Peyer's patch (tissue), 4 donors: ENCODE results near the gene ASPSCR1.

Experiments
- POLR2A ChIP-seq, 2 donors: fragments of 450-650 bp; IDR thresholded peaks; one replicate each; pipeline ENCODE4 v1.5.1; 2017; ENCODE audit warnings: antibody characterized with exemption in 2 of 2, mild to moderate bottlenecking in 2 of 2, moderate library complexity in 2 of 2
- TF ChIP-seq, protein P1 (sequence below), 6 experiments: fragments of 450-650 bp in 4 of 6; fragments of 200-600 bp in 2 of 6; sonication (generic) in 1 of 6; IDR thresholded peaks; one replicate each; pipeline ENCODE4 v1.5.1; 2017 to 2019; ENCODE audit warnings: antibody characterized with exemption in 6 of 6, mild to moderate bottlenecking in 3 of 6, moderate library complexity in 1 of 6

DNA sequence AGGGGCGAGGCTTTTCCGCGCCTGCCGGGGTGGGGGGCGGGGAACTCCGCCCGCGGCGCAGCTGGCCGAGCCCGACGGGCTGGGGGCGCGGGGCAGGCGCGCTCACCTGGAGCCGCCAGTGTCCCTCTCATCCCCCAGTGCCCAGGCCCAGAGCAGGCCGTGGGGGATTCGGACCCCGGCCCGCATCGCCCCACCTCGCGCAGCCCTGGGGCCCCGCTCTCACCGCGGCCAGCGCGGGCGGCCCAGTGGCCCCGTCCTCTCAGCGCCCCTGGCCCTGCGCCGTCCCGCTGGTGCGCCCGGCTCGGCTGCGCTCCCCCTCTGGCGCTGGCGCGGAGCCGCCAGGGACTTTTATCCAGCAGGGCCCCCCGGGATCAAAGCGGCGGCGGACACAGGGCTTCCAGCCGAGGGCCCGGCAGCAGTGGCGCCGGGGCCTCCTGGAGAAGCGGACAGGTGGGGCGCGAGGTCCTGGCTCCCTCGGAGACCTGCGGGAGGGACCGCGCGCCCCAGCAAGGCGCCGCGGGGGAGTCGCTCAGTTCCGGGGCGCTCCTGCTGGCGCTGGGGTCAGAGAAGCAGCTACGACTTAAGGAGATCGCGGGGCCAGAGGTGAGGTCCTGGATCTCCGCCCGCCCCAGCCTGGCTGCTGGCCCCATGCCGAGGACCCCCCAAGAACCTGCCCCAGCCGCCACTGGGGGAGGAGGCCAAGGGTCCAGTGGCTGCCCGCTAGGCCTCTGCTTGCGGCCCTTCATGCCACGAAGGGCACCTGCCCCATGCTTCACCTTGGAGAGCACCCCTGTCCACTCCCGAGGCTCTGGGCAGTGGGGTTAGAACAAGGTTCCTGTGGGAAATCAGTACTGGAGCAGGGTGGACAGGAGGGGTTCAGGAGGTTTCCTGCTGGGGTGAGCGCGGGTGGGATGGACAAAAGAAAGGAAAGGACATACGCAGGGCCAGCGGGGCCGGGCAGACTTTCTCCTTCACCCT lies 15.6 kb upstream of the ASPSCR1 start:
- TF ChIP-seq, protein P1, sequence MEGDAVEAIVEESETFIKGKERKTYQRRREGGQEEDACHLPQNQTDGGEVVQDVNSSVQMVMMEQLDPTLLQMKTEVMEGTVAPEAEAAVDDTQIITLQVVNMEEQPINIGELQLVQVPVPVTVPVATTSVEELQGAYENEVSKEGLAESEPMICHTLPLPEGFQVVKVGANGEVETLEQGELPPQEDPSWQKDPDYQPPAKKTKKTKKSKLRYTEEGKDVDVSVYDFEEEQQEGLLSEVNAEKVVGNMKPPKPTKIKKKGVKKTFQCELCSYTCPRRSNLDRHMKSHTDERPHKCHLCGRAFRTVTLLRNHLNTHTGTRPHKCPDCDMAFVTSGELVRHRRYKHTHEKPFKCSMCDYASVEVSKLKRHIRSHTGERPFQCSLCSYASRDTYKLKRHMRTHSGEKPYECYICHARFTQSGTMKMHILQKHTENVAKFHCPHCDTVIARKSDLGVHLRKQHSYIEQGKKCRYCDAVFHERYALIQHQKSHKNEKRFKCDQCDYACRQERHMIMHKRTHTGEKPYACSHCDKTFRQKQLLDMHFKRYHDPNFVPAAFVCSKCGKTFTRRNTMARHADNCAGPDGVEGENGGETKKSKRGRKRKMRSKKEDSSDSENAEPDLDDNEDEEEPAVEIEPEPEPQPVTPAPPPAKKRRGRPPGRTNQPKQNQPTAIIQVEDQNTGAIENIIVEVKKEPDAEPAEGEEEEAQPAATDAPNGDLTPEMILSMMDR (IDR thresholded peaks at IDR 0.05), result no peak
- TF ChIP-seq POLR2A (IDR thresholded peaks at IDR 0.05), result no peak
